NCI-H2107 (cell line): ENCODE measurements around the gene FAM210B.
"Not testable (repeated sequence)": the region's sequence is repeated elsewhere in the genome, so short reads cannot be mapped to it uniquely, and the experiment has no call there.

ENCODE experiments used
- DNase-seq: peaks from one replicate; lab custom pipeline; 2025; lab: John Stamatoyannopoulos, UW

FAM210B gene

DNA sequence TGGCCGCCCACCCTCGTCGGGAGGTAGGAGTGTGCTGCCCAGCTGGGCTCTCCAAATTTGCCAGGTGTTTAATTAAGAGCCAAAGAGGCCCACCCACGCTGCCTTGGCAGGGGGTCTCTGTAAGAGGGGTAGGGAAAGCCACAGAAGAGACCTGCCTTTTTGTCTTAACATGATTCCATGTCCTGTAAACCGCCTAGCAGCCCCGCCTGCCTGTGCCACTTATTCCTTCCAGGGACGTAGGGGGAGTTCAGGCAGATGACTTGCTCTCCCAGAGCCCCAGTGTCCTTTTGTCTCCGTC is 2.1 kb downstream of the FAM210B start:
- DNase-seq: no peak

DNA sequence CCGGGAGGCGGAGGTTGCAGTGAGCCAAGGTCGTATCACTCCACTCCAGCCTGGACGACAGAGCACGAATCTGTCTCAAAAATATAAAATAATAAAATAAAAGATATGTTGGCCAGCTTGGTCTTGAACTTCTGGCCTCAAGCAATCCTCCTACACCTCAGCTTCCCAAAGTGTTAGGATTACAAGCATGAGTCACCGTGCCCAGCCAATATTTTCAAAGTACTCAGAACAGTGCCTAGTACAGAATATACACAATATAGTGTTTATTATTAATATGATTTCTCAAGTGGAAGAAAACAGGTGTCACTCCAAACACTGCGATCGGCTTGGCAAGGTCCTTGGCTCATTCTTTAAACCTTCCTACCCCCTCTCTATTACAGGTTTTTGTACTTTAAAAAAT is 3.1 kb downstream of the FAM210B start:
- no peak for DNase-seq

DNA sequence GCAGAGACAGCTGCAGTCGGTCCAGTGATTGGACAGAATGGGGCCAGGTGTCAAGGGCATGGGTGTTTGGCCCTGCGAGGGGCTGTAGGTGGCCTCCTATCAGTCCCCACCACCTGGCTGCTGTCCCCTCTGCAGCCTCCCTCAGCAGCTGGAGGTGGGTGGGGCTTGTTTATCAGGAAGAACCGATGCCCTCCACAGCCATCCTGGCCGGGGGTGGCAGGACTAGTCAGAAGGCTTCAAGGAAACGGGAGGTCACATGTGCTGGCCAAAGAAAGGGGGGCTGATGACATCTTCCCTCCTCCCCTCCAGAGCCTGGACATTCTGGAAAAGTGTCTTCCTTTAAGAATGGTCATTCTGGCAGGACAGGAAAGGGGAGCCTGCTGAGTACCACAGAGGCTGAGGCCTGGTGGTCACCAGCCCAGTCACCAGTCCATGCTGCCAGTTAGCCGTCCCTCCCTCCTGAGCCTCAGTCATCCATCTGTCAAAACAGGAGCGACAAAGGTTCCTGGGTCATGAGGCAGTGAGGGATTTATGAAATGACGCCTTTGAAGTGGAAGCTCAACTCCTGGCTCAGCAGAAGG is 4.1 kb downstream of the FAM210B start:
- DNase-seq: no peak

DNA sequence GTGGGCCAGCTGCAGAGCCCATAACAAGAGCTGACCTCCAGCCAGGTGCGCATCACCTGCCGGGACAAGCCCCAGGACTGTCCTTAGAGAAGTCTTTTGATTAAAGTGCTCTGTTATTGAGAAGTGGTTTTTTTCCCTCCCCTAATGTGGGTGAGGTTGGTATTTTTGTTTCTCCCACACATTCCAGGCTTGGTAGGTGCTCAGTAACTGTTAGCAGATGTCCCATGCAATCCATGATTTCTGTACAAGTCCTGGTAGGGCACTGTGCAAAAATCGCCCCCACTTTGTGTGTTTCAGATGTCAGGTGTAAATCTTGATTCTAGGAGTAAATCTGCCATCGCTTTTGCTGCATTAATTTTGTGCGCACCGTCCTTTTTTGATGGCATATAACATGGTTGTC is 4.7 kb downstream of the FAM210B start:
- DNase-seq: no peak

DNA sequence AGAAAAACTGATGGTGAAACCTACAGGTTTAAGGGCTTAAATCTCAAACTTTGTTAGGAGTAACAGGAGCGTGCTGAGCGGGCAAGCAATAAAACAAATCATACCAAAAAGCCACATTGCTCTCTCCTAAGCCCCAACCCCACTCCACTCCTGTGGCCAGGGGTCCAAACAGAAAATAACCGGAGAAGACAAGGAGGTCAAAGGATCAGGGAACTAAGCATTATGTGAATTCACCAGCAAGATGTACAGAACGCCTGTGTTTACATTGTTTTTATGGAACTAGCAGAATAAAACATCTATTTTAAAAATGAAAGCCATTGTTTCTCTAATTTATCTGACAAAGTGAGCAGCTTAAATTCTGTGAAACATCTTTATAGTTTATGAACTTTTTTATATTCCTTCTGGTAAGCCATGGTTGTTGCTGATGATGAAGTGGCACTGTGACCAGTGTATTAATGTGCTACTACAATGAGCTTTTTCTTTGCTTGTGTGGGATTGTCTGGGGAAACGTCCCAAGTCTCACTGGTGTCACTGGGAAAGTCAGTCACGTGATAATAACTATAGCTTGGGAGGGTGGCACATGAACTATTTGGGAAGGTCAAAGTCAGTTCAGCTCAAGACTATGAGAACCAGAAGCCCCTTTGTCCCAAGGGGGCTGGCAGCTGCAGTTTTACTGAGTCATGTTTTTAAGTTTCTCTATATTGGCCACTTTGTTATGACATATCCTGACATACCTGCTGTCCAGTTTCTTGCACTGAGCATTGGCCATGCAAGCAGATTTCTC is 9.8 kb downstream of the FAM210B start:
- no peak for DNase-seq

DNA sequence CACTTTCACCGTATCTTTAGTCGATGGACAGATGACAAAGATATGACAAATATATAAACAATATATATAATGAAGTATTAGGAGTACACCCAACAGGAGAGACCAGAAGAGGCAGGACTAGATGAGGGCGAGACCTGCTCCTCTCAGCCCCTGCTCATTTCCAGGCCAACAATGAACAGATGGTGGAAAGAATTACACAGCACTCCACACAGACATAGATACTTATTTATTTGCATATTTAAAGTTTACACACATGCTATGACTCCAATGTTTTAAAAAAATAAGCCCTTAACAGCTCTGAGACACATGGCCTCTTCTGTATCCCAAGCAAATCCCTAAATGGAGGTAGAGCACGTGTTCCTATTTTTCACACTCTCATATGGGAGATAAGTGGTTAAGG is 10.4 kb downstream of the FAM210B start:
- no peak for DNase-seq

DNA sequence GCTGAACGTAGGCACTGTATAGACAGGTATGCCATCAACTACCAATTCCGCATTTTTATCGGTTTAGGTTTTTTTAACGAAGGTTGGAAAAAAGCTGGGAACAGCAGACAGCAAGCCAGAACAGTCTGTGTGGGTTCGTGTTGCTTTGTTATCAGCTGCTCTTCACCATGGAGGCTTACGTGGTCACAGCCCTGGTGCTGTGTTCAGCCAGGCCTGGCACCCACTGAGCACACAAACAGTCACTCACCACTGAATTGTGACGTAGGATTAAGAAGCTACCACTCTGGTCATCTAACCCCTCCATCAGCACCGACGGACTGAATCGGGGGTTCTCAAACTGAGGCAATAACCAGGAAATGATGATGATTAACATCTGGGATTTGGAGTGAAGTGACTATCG is 13.2 kb downstream of the FAM210B start:
- no peak for DNase-seq

DNA sequence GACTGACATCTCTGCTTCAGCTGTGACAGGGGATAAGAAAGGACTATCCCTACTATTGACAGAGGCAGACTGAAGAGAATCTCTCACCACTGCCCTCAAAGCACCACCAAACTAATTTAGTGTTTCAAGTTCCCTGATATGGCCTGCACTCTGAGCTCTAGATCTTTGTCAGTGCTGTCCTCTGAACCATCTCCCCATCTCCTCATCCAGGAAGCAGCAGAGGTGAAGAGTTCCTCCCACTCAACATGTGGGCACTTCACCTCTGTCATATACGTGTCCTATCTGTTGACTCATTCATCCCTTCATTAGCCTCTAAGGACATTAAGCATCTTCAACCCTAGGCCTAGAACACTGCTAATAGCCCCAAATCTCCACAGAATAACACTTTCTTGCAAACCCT is 14.1 kb downstream of the FAM210B start:
- no peak for DNase-seq

DNA sequence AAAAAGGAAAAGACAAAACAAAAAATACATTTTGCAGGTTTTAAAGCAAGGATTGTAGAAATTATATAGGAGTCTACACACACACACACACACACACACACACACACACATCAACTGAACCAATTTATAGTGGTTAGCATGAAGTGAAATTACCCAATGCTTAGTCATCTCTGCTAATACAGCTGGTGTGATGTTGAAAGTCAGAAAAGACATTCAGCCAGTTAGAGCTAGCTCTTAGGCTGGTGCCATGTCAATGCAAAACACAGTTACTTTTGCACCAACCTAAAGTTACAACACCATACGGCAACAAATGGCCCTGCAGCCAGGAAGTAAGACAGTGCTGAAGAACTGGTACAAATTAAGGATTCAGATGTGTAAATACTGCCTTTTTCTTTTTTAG is 15.2 kb downstream of the FAM210B start:
- no peak for DNase-seq

DNA sequence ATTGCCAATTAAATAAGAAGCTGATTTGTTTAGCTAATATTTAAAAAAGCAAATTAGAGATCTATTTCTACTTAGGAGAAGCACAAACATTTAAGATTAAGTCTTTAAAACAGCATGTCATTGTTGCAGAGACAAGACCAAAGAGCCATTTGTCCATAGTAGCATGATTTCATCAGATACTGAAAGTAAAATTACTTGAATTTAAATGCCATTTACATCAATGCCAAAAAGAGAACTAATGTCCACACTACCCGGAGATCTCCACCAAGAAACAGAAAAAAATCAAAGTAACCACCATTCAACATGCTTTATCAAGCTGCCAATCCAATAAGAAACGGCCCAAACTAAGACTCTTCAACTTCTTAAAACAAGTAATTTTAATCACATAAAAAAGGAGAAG is 17.6 kb downstream of the FAM210B start:
- no peak for DNase-seq

DNA sequence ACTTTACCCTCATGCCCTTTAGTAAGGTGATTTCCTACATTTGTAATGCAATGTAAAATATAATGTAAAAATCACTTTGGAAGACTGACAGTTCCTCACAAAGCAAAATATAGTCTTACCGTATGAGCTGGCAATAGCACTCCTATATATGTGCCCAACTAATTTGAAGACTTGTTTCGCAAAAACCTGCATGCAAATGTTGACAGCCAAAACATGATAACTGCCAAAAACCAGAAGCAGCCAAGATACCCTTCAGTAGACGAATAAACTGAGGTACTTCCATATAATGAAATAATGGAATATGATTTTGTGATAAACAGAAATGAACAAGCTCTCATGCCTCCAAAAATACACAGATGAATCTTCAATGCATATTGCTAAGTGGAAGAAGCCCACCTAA is 19.6 kb downstream of the FAM210B start:
- DNase-seq: no peak

DNA sequence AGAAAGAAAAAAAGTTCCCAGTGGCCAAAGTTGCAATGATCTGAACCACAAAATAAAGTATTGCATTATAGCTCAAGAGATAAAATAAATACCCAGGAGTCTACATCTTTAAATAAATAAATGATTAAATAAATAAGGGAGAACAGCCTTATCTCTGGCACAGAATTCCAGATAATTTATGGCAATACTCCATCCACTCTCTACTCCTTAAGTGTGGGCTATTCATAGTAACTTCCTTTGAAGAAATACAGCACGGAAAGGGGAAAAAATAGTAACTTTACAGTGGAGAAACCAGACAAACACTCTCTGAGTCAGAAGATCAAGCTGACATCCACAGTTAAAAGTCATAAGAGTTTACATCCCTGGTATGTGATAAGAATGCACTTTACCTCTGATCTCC is 21.6 kb downstream of the FAM210B start:
- no peak for DNase-seq

DNA sequence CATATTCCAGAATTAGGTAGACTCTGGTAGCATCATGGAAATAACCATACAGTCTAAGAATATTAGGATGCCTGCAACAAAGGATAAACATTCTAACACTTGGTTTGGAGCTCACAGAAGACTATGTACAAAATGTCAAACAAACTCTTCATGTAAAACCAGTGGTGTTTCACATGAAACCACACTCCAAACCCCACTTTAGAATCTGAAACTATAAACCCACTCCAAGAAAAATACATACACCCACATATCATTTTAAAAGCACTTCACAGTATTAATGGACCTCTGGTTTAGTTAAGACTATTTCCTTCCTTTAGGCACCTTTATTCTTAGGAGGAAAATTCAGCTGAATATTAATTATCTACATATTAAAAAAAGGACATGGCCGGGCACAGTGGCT is 22.7 kb downstream of the FAM210B start:
- no peak for DNase-seq

DNA sequence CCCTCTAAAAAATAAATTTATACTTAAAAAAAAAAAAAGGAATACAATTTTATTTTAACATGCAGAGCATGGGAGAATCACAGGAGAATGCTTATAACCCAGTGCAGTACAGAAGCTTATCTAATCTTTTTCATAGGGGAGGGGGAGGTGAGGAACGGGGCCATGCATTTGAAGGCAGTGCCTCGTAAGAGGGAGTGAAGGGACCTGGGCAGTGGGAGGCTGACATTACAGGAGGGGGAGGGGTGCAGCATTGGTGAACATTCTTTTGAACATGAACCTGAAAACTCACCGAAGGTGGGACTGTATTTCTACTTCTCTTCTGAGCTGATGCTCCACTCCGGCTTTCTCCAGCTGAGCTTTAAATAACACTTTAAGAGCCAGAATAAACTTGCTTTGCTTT is 23.9 kb downstream of the FAM210B start:
- no peak for DNase-seq

DNA sequence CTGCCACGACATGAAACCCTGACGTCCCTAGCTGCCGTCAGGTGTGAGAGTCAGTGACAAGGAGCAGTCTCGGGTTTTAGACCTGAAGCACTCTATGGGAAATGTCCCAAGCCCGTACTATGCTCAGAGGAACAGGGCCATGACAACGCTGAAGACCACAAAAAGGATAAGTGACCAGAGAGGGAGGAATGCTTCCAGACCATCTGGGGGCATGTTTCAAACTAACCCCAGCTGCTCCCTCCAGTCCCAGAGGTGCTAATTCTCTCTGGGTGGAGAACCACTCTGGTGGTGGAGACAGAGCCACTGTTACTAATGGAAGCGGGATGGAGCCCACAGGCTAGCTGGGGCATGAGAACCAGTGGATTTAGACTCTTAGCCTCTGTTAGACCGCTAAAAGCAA is 24.6 kb downstream of the FAM210B start:
- no peak for DNase-seq

DNA sequence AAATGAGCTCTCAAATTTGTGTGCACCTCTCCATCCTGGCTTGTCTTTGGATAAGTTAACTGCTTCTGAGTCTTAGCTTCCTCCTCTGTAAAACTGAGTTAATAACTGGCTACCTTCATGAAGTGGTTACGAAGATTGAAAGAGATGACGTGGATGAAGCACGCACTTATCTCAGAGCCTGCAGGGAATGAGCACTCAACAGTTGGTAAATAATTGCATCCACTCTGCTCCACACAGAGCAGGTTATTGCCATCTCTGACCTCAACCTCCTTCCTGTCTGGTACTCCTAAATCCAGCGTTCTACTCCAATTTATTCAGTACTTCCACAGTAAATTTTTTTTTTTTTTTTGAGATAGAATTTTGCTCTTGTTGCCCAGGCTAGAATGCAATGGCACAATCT is 26.4 kb downstream of the FAM210B start:
- no peak for DNase-seq

DNA sequence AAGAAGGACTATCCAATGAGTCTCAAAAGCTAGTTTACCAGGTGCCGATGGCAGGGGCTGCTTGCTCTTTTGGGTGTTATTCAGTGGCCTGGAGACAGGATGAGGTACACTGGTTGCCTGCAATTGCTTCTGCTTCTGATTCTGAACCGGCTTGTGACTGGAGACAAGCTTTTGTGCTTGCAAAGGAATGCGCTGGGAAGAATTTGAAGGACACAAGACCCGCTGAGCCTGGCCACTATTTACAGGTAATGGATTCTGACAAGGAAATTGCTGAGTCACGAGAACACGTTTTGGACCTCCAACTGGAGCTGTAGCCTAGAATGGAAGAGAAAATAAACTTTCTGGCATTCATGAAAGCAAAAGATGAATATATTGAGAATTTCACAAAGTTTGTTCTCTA is 27.4 kb downstream of the FAM210B start:
- DNase-seq: no peak

DNA sequence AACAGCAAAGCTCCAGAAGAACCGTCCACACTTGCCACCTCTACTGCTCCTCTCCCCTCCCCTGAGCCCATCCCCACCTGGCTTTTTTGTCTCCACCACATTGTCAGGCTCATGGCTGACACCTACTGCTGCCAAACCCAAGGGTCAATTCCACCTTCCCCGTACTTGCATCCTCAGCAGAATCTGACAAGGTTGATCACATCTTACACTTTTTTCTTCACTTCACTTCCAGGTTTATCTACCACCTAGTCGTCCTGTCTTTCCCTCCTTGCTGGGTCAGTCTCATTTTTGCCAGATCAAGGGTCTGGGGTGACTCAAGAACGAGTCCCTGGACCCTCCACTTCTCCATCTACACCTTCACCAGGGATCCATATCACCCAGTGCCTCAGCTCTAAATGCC is 30.1 kb downstream of the FAM210B start:
- DNase-seq: no peak

DNA sequence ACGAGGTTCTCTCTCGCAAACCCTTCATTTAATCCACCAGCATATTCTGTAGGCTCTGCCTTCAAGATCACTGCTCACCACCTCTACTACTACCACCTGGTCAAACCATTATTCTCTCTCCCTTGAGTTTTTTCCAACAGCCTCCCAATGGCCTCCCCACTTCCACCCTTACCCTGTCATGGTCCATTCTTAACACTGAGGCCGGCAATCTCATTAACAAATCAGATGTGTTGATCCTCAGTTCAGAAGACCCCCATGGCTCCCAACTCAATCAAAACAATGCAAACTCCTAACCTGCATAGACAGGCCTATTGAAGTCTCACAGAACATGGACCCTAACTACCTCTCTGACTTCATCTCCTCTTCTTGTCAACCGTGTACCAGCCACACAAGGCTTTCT is 31.0 kb downstream of the FAM210B start:
- DNase-seq: no peak

DNA sequence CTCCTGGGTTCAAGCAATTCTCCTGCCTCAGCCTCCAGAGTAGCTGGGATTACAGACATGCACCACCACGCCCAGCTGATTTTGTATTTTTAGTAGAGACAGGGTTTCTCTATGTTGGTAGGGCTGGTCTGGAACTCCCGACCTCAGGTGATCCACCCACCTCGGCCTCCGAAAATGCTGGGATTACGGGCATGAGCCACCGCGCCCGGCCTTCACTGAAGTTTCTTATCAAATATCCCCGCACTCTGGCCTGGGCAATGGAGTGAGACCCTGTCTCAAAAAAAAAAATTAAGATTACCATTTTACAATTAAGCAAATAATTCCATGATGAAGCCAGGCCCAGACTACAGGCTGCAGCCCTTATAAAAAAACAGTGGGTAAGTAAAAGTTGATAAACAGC is 31.6 kb downstream of the FAM210B start:
- not testable (repeated sequence) for DNase-seq

DNA sequence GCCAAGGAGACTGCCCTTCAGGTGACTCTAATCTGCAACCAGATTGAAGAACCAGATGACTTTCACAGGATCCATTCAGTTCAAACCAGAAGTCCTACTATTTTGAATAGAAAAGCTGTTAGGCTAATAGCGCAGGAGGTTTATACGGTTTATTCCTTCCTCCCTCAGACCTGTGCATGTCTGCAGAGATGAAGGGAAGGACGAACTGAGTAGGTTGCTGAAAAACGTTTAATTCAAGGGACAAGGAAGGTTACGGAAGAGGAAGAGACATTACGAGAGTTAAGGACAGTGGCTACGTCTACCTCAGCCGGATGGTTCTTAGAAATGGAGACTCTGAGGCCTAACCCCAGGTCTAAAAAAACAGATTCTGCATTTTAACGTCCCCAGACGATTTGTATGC is 32.3 kb downstream of the FAM210B start:
- DNase-seq: no peak

DNA sequence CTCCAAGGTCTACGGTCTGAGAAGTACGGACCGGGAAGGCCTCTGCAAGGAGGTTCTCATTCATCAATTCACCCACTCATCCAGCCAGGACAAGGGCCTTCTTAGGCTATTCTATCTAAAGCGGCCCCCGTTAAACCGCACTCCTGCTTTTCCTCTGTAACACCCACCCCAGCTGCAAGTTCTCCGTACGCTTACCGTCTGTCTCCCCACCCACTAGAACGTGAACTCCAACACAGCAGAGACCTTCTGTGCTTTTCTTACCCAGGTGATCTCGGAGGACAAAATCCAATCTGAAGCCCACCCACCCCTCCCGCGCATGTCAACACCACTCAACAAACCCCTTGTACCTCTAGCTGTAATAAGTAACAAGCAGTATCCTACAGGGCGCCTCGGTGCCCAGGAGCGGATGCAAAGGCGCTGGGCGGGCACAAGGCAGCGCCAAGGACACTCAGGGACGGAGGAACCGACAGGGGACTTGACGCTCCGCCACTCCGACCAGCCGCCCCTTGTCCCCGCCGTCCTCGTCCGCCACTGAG is 32.9 kb downstream of the FAM210B start:
- DNase-seq: no peak

DNA sequence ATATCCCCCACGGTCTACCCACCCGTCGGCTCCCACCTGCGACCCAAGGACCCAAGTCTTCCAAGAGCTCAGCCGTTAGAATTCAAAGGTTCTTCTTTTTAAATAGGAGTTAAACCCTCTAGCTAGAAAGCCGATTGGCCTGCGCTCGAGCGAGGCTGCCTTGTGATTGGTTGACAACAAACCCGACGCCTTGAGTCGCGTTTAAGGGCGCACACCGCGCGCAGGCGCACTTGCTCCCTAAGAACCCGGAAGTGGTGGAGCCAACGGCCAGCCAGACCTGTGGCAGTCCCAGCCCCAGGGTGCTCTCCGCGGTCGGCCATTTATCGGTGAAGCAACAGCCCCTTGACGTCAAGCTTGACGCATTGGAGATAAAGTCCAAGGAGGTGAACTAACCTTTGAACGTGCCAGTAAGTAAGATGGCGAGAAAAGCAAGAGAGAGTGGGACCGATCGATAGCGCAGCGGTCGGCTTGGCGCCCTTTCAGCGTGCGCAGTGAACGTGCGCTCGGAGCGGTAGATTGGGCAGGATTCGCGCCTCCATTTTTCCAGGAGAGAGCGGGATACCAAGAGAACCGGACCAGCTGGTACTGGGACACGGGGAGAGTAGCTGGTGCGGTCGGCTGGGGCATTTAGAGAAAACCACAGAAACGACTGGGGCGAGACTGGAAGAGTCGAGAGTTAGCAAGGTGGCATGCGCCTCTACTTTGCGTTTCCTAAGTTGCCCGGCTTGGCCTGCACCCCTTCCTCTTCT is 33.5 kb downstream of the FAM210B start, which contains the start of the genes AURKA and CSTF1:
Gene AURKA (minus strand): TSS at position 84 of the 749 bp plus-strand sequence. CDS start 4,018 bp downstream, outside the sequence.
Gene CSTF1 (plus strand): TSS at position 514 of the 749 bp plus-strand sequence. CDS start 2,908 bp downstream, outside the sequence.
- DNase-seq: peak; percentile 97
